ENCODE results near the gene PLOD2. TPM values are rescaled to one million over a fixed set of nuclear protein-coding genes. Genes with fewer than 3 reads are reported as not detected.

PLOD2 gene
- total RNA-seq, 1 donor: 345 TPM

- H3K4me2 ChIP-seq (ENCODE audit: insufficient read depth, low read length): no peak overlapping the region
- H2AFZ ChIP-seq (ENCODE audit: low read length): no peak overlapping the region
- H3K9me3 ChIP-seq (ENCODE audit: low read depth, low read length): no peaks in the 10 kb centered on the region
- H3K27ac ChIP-seq (ENCODE audit: low read depth, low read length): no peak overlapping the region
- H3K79me2 ChIP-seq (ENCODE audit: insufficient read depth, low read length): no peaks in the 10 kb centered on the region
- no peaks in the 10 kb centered on the region for H3K36me3 ChIP-seq (ENCODE audit: insufficient read depth, low read length)
- no peaks in the 10 kb centered on the region for H3K27me3 ChIP-seq (ENCODE audit: insufficient read depth, low read length)
- TF ChIP-seq CTCF (IDR thresholded peaks at IDR 0.05; ENCODE audit: extremely low read depth, low read depth, low read length): no peak
- H4K20me1 ChIP-seq (ENCODE audit: insufficient read depth, low read length): no peaks in the 10 kb centered on the region
- DNase-seq (ENCODE audit: insufficient read length, low spot score, missing footprints): no peak
- H3K4me1 ChIP-seq (ENCODE audit: insufficient read depth, low read length): no peaks in the 10 kb centered on the region
- no peak overlapping the region for H3K4me3 ChIP-seq (ENCODE audit: insufficient read depth, low read length)
These were observed 113.5 kb downstream of the PLOD2 start for GRCh38 chr3:146047485-146047884.

GRCh38 chr3:146044046-146044445 is 116.9 kb downstream of the PLOD2 start:
- no peaks in the 10 kb centered on the region for H3K27me3 ChIP-seq (ENCODE audit: insufficient read depth, low read length)
- H4K20me1 ChIP-seq (ENCODE audit: insufficient read depth, low read length): no peaks in the 10 kb centered on the region
- no peaks in the 10 kb centered on the region for H3K36me3 ChIP-seq (ENCODE audit: insufficient read depth, low read length)
- no peak overlapping the region for H3K4me3 ChIP-seq (ENCODE audit: insufficient read depth, low read length)
- H3K4me1 ChIP-seq (ENCODE audit: insufficient read depth, low read length): no peaks in the 10 kb centered on the region
- H3K27ac ChIP-seq (ENCODE audit: low read depth, low read length): no peak overlapping the region
- no peaks in the 10 kb centered on the region for H3K9me3 ChIP-seq (ENCODE audit: low read depth, low read length)
- no peak for DNase-seq (ENCODE audit: insufficient read length, low spot score, missing footprints)
- no peaks in the 10 kb centered on the region for H3K79me2 ChIP-seq (ENCODE audit: insufficient read depth, low read length)
- TF ChIP-seq CTCF (IDR thresholded peaks at IDR 0.05; ENCODE audit: extremely low read depth, low read depth, low read length): no peak
- H2AFZ ChIP-seq (ENCODE audit: low read length): no peak overlapping the region
- no peak overlapping the region for H3K4me2 ChIP-seq (ENCODE audit: insufficient read depth, low read length)

GRCh38 chr3:146040630-146041029 is 120.4 kb downstream of the PLOD2 start:
- Histone ChIP-seq H3K9me3 (ENCODE audit: low read depth, low read length) (no peaks in the 10 kb centered on the region), H2AFZ (ENCODE audit: low read length) (no peak overlapping the region), H3K4me3 (ENCODE audit: insufficient read depth, low read length) (no peak overlapping the region), H4K20me1 (ENCODE audit: insufficient read depth, low read length) (no peaks in the 10 kb centered on the region), H3K79me2 (ENCODE audit: insufficient read depth, low read length) (no peaks in the 10 kb centered on the region), H3K36me3 (ENCODE audit: insufficient read depth, low read length) (no peaks in the 10 kb centered on the region), H3K27me3 (ENCODE audit: insufficient read depth, low read length) (no peaks in the 10 kb centered on the region), H3K27ac (ENCODE audit: low read depth, low read length) (no peak overlapping the region), H3K4me1 (ENCODE audit: insufficient read depth, low read length) (no peaks in the 10 kb centered on the region), H3K4me2 (ENCODE audit: insufficient read depth, low read length) (no peak overlapping the region)
- no peak for TF ChIP-seq CTCF (IDR thresholded peaks at IDR 0.05; ENCODE audit: extremely low read depth, low read depth, low read length)
- no peak for DNase-seq (ENCODE audit: insufficient read length, low spot score, missing footprints)

- Histone ChIP-seq H3K4me1 (ENCODE audit: insufficient read depth, low read length) (no peaks in the 10 kb centered on the region), H2AFZ (ENCODE audit: low read length) (no peak overlapping the region), H3K4me2 (ENCODE audit: insufficient read depth, low read length) (no peak overlapping the region), H3K36me3 (ENCODE audit: insufficient read depth, low read length) (peaks cover 7% of the 10 kb centered on the region), H4K20me1 (ENCODE audit: insufficient read depth, low read length) (no peaks in the 10 kb centered on the region), H3K4me3 (ENCODE audit: insufficient read depth, low read length) (no peak overlapping the region), H3K27ac (ENCODE audit: low read depth, low read length) (no peak overlapping the region), H3K27me3 (ENCODE audit: insufficient read depth, low read length) (no peaks in the 10 kb centered on the region), H3K79me2 (ENCODE audit: insufficient read depth, low read length) (no peaks in the 10 kb centered on the region), H3K9me3 (ENCODE audit: low read depth, low read length) (no peaks in the 10 kb centered on the region)
- DNase-seq (ENCODE audit: insufficient read length, low spot score, missing footprints): no peak
- TF ChIP-seq CTCF (IDR thresholded peaks at IDR 0.05; ENCODE audit: extremely low read depth, low read depth, low read length): no peak
These were observed 123.3 kb downstream of the PLOD2 start for GRCh38 chr3:146037697-146038096.
